Measurements from ENCODE around the gene XCL2. TPM values are rescaled to one million over a fixed set of nuclear protein-coding genes. Genes with fewer than 3 reads are reported as not detected.

XCL2 gene
- polyA plus RNA-seq, 1 of the 3 experiments (the other 2 are of a cell fraction) = not detected

DNA sequence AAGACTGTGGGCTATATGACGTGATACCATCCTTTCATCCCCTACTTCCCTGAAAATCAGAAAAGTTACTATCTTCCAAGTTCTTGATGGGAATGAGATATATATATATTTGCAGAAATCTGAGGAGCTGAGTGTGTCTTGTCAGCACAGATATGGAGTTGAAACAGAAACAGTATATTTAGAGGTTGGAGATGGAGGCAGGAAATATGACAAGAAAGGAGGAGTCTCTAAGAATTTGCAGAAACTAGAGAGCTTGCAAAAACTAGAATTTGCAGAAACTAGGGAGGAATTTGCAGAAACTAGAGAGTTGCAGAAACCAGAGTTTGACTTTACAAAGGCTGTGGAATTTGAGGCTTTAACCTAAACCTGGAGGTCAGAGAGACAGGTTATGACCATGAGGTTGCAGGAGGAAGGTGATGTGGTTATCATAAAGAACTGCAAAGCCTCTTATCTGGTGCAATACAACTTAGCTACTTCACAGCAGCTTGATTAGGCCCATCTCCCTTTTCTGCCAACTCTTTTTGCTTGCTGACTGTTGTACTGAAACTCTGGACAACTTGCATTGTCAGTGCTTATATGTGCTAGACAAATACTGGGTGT lies 22.3 kb downstream of the XCL2 start:
- Histone ChIP-seq H3K9me3 (peaks cover 4% of the 10 kb centered on the region; the same call in 1 of the 2 replicates), H3K4me2 (no peak overlapping the region)
- POLR2A ChIA-PET = no interaction called here

DNA sequence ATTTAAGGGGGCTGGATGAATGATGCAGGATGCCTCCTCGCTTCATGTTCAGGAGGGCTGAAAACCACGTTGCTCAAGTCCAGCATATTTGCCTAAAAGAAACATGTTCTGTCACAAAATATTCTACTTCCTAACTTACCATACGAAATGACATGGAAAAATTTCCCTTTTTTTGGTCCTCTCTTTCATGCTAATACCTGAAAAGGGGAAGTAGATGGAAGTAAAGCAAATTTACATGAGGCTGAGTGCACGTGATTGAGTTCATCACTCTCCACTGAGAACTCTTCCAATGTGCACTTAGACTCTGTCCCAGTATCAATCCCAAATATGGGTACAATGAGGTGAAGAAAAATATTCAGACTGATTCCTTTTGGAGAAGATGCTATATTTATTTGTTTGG lies 23.0 kb downstream of the XCL2 start:
- H3K4me3 ChIP-seq (ENCODE audit: low read depth in 2 of 2, low read length in 1 of 2) = no peak overlapping the region
- no peaks in the 10 kb centered on the region for H3F3A ChIP-seq (replicated peaks; ENCODE audit: insufficient read depth)
- CTCF ChIA-PET = no interaction called here
- no peaks in the 10 kb centered on the region for H3K9me2 ChIP-seq
- POLR2A ChIA-PET = no interaction called here
- peaks cover 4% of the 10 kb centered on the region; the same call in 1 of the 2 replicates for H3K9me3 ChIP-seq
- H3K9ac ChIP-seq = no peak overlapping the region
- no peaks in the 10 kb centered on the region for H3K27me3 ChIP-seq (ENCODE audit: insufficient read depth)
- H3K4me1 ChIP-seq (ENCODE audit: control insufficient read depth in 1 of 2, insufficient read depth in 2 of 2, low read depth in 1 of 2, low read length in 1 of 2) = no peaks in the 10 kb centered on the region; a peak in 1 of 4 replicates
- H3K27ac ChIP-seq (ENCODE audit: low read depth in 2 of 2, low read length in 1 of 2) = no peak overlapping the region
- H3K36me3 ChIP-seq (replicated peaks in 1 of 2; ENCODE audit: control insufficient read depth in 1 of 2, insufficient read depth in 2 of 2, low read length in 1 of 2) = no peaks in the 10 kb centered on the region
- TF ChIP-seq RAD21 (IDR thresholded peaks at IDR 0.05; ENCODE audit: low read length) = no peak
- no peak for TF ChIP-seq RXRA (IDR thresholded peaks at IDR 0.05; ENCODE audit: borderline replicate concordance, low read depth)
- no peak for TF ChIP-seq RFX5 (IDR thresholded peaks at IDR 0.05; ENCODE audit: low read length)
- no peak for TF ChIP-seq FOSL2 (IDR thresholded peaks at IDR 0.05; ENCODE audit: borderline replicate concordance, low read depth)
- no peak for TF ChIP-seq MEF2A (IDR thresholded peaks at IDR 0.05; ENCODE audit: borderline replicate concordance, low read depth)
- TF ChIP-seq NFIC (IDR thresholded peaks at IDR 0.05; ENCODE audit: borderline replicate concordance) = no peak
- TF ChIP-seq, protein P1, sequence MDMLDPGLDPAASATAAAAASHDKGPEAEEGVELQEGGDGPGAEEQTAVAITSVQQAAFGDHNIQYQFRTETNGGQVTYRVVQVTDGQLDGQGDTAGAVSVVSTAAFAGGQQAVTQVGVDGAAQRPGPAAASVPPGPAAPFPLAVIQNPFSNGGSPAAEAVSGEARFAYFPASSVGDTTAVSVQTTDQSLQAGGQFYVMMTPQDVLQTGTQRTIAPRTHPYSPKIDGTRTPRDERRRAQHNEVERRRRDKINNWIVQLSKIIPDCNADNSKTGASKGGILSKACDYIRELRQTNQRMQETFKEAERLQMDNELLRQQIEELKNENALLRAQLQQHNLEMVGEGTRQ (IDR thresholded peaks at IDR 0.05; ENCODE audit: borderline replicate concordance, low read depth, low read length) = no peak
- no peak for TF ChIP-seq JUND (IDR thresholded peaks at IDR 0.05)
- no peak overlapping the region for H2AFZ ChIP-seq (ENCODE audit: low read depth)
- H3K4me2 ChIP-seq = no peak overlapping the region
- no peak for DNase-seq
- H3K79me2 ChIP-seq (ENCODE audit: insufficient read depth) = no peaks in the 10 kb centered on the region
- H4K20me1 ChIP-seq (ENCODE audit: insufficient read depth) = no peaks in the 10 kb centered on the region
- WGBS (ENCODE audit: low lambda C conversion rate) = 56% methylated on average over 4 of the region's 4 CpGs

More for the DNA sequence above, 22.3 kb downstream of the XCL2 start:
- Histone ChIP-seq H3K27me3 (ENCODE audit: insufficient read depth) (no peaks in the 10 kb centered on the region), H3K4me1 (ENCODE audit: control insufficient read depth in 1 of 2, insufficient read depth in 2 of 2, low read depth in 1 of 2, low read length in 1 of 2) (no peaks in the 10 kb centered on the region; a peak in 1 of 4 replicates), H2AFZ (ENCODE audit: low read depth) (no peak overlapping the region), H3F3A (replicated peaks; ENCODE audit: insufficient read depth) (no peaks in the 10 kb centered on the region), H3K9me2 (no peaks in the 10 kb centered on the region), H3K27ac (ENCODE audit: low read depth in 2 of 2, low read length in 1 of 2) (no peak overlapping the region), H3K79me2 (ENCODE audit: insufficient read depth) (no peaks in the 10 kb centered on the region), H3K36me3 (replicated peaks in 1 of 2; ENCODE audit: control insufficient read depth in 1 of 2, insufficient read depth in 2 of 2, low read length in 1 of 2) (no peaks in the 10 kb centered on the region), H4K20me1 (ENCODE audit: insufficient read depth) (no peaks in the 10 kb centered on the region), H3K4me3 (ENCODE audit: low read depth in 2 of 2, low read length in 1 of 2) (no peak overlapping the region), H3K9ac (no peak overlapping the region)
- CTCF ChIA-PET = no interaction called here
- DNase-seq = no peak
- no peak for TF ChIP-seq ELF1 (IDR thresholded peaks at IDR 0.05)
- WGBS (ENCODE audit: low lambda C conversion rate) = 87% methylated on average over 1 of the region's 1 CpG

DNA sequence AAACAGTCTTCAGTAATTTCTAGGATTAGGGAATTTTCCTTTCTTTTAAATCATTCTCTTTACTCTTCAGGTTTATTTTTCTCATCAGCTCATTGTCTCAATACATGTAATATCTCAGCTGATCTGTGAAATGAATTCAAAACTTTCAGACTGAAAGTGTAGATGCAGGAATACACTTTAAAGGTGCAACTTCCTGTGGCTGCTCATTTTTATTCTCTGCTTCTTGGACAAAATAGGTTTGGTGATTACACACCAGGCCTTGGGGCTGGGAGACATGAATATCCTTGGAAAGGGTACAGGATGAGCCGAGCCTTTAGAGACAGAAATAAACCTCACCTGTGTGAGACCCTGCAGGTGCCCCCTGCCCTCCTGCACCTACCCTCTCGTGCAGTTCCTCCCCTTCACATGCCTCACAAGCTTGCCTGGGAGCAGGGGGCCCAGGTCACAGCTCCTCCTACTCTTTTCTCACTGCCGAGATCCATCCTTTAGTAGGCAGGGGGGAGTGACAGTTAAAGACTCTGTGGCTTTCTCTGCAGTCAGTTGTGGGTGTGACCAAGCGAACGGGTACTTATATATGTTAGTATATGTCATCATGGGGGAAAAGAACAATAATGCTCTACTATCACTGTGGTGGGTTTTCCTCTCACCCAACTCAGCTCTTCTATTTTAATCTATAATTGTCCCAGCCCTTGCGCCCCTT lies 23.6 kb downstream of the XCL2 start:
- no peaks in the 10 kb centered on the region for H3K79me2 ChIP-seq (ENCODE audit: insufficient read depth)
- H3K36me3 ChIP-seq (replicated peaks in 1 of 2; ENCODE audit: control insufficient read depth in 1 of 2, insufficient read depth in 2 of 2, low read length in 1 of 2) = no peaks in the 10 kb centered on the region
- H3K4me1 ChIP-seq (ENCODE audit: control insufficient read depth in 1 of 2, insufficient read depth in 2 of 2, low read depth in 1 of 2, low read length in 1 of 2) = no peaks in the 10 kb centered on the region; a peak in 1 of 4 replicates
- 62% methylated on average over 6 of the region's 6 CpGs for WGBS (ENCODE audit: low lambda C conversion rate)
- H3K4me2 ChIP-seq = no peak overlapping the region
- H4K20me1 ChIP-seq (ENCODE audit: insufficient read depth) = no peaks in the 10 kb centered on the region
- peaks cover 4% of the 10 kb centered on the region; the same call in 1 of the 2 replicates for H3K9me3 ChIP-seq
- CTCF ChIA-PET = no interaction called here
- no peaks in the 10 kb centered on the region for H3K27me3 ChIP-seq (ENCODE audit: insufficient read depth)
- POLR2A ChIA-PET = no interaction called here
- no peak overlapping the region for H2AFZ ChIP-seq (ENCODE audit: low read depth)
- H3K4me3 ChIP-seq (ENCODE audit: low read depth in 2 of 2, low read length in 1 of 2) = no peak overlapping the region
- DNase-seq = no peak
- TF ChIP-seq RXRA (IDR thresholded peaks at IDR 0.05; ENCODE audit: borderline replicate concordance, low read depth) (no peak), RCOR1 (IDR thresholded peaks at IDR 0.05; ENCODE audit: low read length) (no peak), ELF1 (IDR thresholded peaks at IDR 0.05) (no peak), NRF1 (IDR thresholded peaks at IDR 0.05; ENCODE audit: low read depth, low read length) (no peak), EP300 (IDR thresholded peaks at IDR 0.05; ENCODE audit: borderline replicate concordance in 1 of 2, low read depth in 1 of 2, low read length in 1 of 2) (no peak), NFIC (IDR thresholded peaks at IDR 0.05; ENCODE audit: borderline replicate concordance) (no peak), TAF1 (IDR thresholded peaks at IDR 0.05; ENCODE audit: borderline replicate concordance, low read depth, low read length) (no peak), SMC3 (IDR thresholded peaks at IDR 0.05; ENCODE audit: low read depth, low read length) (no peak), FOXJ3 (CRISPR knock-in tag; IDR thresholded peaks at IDR 0.05) (no peak), TEAD4 (IDR thresholded peaks at IDR 0.05; ENCODE audit: borderline replicate concordance, insufficient read depth) (no peak)
- H3F3A ChIP-seq (replicated peaks; ENCODE audit: insufficient read depth) = no peaks in the 10 kb centered on the region
- H3K9me2 ChIP-seq = no peaks in the 10 kb centered on the region
- no peak overlapping the region for H3K27ac ChIP-seq (ENCODE audit: low read depth in 2 of 2, low read length in 1 of 2)
- H3K9ac ChIP-seq = no peak overlapping the region
